Measurements from ENCODE around the gene VPS18. TPM values are rescaled to one million over a fixed set of nuclear protein-coding genes. Genes with fewer than 3 reads are reported as not detected.
A peak's percentile ranks its signal among the peaks of the same experiment; 100 is the strongest.

The VPS18 gene
- total and polyA plus RNA-seq, 4 donors: 3.4 to 15.3 (median 10.3) TPM

DNA sequence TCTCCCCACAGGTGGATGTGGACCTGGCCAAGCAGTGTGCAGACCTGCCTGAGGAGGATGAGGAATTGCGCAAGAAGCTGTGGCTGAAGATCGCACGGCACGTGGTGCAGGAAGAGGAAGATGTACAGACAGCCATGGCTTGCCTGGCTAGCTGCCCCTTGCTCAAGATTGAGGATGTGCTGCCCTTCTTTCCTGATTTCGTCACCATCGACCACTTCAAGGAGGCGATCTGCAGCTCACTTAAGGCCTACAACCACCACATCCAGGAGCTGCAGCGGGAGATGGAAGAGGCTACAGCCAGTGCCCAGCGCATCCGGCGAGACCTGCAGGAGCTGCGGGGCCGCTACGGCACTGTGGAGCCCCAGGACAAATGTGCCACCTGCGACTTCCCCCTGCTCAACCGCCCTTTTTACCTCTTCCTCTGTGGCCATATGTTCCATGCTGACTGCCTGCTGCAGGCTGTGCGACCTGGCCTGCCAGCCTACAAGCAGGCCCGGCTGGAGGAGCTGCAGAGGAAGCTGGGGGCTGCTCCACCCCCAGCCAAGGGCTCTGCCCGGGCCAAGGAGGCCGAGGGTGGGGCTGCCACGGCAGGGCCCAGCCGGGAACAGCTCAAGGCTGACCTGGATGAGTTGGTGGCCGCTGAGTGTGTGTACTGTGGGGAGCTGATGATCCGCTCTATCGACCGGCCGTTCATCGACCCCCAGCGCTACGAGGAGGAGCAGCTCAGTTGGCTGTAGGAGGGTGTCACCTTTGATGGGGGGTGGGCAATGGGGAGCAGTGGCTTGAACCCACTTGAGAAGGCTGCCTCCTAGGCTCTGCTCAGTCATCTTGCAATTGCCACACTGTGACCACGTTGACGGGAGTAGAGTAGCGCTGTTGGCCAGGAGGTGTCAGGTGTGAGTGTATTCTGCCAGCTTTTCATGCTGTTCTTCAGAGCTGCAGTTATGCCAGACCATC, 8.6 kb downstream of the VPS18 start:
- H3K27ac ChIP-seq (ENCODE audit: low read depth in 1 of 2, low read length in 2 of 2): no peak overlapping the region
- no peaks in the 10 kb centered on the region for H3K27me3 ChIP-seq (ENCODE audit: control insufficient read depth in 4 of 4, insufficient read depth in 4 of 4, low read length in 3 of 4)
- H3K9me3 ChIP-seq (ENCODE audit: control insufficient read depth in 4 of 4, low read length in 3 of 4): no peaks in the 10 kb centered on the region
- H3K9ac ChIP-seq (ENCODE audit: low read depth in 1 of 2, low read length in 2 of 2): no peak overlapping the region
- TF ChIP-seq GABPA (IDR thresholded peaks at IDR 0.05 in 1 of 2, conservative IDR thresholded peaks at IDR 0.05 in 1 of 2): no peak
- 77% methylated on average over 33 of the region's 33 CpGs for WGBS
- no peak overlapping the region for H3K4me3 ChIP-seq (ENCODE audit: low read depth in 1 of 3, low read length in 3 of 3)
- DNase-seq (ENCODE audit: low spot score): no peak
- H3K36me3 ChIP-seq (ENCODE audit: control insufficient read depth in 4 of 4, insufficient read depth in 3 of 4, low read depth in 1 of 4, low read length in 3 of 4): peaks cover 12 to 40% (median 19%) of the 10 kb centered on the region in 4 donors
- H3K4me1 ChIP-seq (ENCODE audit: control insufficient read depth in 4 of 4, insufficient read depth in 4 of 4, low read length in 3 of 4): peaks cover 15 to 45% (median 35%) of the 10 kb centered on the region in 4 donors

DNA sequence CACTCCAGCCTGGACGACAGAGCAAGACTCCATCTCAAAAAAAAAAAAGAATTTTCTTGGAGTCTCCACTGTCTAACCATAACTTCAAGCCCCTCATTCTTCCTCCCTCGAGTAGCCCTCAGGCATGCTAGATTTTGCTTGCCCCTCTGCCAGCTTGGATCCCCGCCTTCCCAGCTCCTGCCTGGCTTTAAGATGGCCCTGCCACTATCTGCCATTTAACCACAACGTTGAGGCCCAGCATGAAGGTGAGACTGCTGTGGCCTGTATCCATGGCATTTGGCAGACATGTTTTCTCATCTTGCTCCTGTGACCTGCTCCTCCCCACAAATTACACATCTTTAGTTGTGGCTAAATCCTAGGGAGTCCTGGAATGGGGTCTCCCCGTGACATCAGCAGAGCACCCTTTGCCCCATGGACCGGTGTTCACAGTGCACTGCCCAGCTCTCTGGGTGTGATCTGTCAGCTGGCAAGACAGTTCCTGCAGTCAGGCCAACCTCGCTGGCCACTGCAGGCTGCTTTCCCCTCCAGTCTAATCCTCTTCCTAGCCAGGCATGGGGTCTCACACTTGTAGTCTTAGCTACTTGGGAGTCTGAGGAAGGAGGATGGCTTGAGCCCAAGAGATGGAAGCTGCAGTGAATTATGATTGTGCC, 10.4 kb downstream of the VPS18 start:
- no peaks in the 10 kb centered on the region for H3K27me3 ChIP-seq (ENCODE audit: control insufficient read depth in 4 of 4, insufficient read depth in 4 of 4, low read length in 3 of 4)
- H3K9me3 ChIP-seq (ENCODE audit: control insufficient read depth in 4 of 4, low read length in 3 of 4): no peaks in the 10 kb centered on the region
- WGBS: 44% methylated on average over 7 of the region's 7 CpGs
- H3K36me3 ChIP-seq (ENCODE audit: control insufficient read depth in 4 of 4, insufficient read depth in 3 of 4, low read depth in 1 of 4, low read length in 3 of 4): peaks cover 5 to 27% (median 13%) of the 10 kb centered on the region in 4 donors
- TF ChIP-seq HNF4A (conservative IDR thresholded peaks at IDR 0.05) (peak; percentile 67 to 80), JUND (IDR thresholded peaks at IDR 0.05) (no peak), RXRA (IDR thresholded peaks at IDR 0.05) (peak in 1 of 2 donors; percentile 34)
- peaks cover 26 to 63% (median 52%) of the 10 kb centered on the region in 4 donors for H3K4me1 ChIP-seq (ENCODE audit: control insufficient read depth in 4 of 4, insufficient read depth in 4 of 4, low read length in 3 of 4)
- no peak overlapping the region for H3K9ac ChIP-seq (ENCODE audit: low read depth in 1 of 2, low read length in 2 of 2)
- peak overlapping the region in 1 of 2 donors; percentile 45 for H3K27ac ChIP-seq (ENCODE audit: low read depth in 1 of 2, low read length in 2 of 2)
- DNase-seq (ENCODE audit: low spot score): no peak
- H3K4me3 ChIP-seq (ENCODE audit: low read depth in 1 of 3, low read length in 3 of 3): no peak overlapping the region

DNA sequence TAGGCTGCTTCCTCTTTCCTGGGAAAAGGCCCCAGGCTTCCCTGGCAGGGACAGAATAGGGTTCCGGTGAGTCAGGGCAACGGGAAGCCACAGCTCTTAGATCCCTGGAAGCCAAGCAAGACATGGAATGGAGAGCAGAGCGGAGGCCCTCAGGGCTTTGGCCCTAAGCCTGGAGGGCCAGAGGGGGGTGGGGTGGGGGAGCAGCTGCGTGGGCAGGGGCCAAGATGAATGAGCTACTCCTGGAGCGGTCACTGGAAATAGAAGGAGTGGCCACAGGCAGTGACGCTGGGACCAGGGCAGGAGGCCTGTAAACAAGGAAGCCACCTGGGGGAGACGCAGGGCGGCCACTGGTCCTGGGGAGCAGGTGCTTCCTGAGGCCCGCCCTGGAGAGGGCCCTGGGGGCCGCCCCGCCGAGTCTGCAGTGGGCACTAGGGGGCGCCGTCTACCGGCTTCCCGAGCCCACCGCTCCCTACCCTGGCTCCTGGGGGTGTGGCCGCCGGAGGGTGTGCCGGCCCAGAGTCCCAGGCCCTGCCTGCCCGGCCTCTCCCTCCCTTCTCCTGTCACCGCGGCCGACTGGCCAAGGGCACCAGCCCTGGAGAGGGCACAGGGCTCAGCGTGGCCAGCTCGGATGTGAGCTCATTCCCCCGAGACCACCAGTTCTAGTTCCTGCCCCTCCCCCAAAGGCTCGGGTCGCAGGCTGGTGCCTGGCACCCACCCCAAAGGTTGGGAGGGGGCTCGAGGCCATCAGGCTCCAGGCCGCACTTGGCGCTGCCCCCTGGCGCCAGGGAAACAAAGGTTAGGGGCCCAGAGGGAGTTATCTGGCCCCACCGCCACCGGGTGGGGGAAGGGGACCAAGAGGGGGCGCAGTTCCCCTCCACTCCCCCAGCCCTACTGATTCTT, 12.1 kb downstream of the VPS18 start:
- Histone ChIP-seq H3K36me3 (ENCODE audit: control insufficient read depth in 4 of 4, insufficient read depth in 3 of 4, low read depth in 1 of 4, low read length in 3 of 4) (peaks cover 0 to 14% (median 6%) of the 10 kb centered on the region in 4 donors), H3K9me3 (ENCODE audit: control insufficient read depth in 4 of 4, low read length in 3 of 4) (no peaks in the 10 kb centered on the region), H3K9ac (ENCODE audit: low read depth in 1 of 2, low read length in 2 of 2) (peak overlapping the region; percentile 53 to 73), H3K4me3 (ENCODE audit: low read depth in 1 of 3, low read length in 3 of 3) (peak overlapping the region in 2 of 3 donors; percentile 24 to 42), H3K27ac (ENCODE audit: low read depth in 1 of 2, low read length in 2 of 2) (peak overlapping the region; percentile 96), H3K27me3 (ENCODE audit: control insufficient read depth in 4 of 4, insufficient read depth in 4 of 4, low read length in 3 of 4) (no peaks in the 10 kb centered on the region), H3K4me1 (ENCODE audit: control insufficient read depth in 4 of 4, insufficient read depth in 4 of 4, low read length in 3 of 4) (peaks cover 32 to 78% (median 69%) of the 10 kb centered on the region in 4 donors)
- DNase-seq (ENCODE audit: low spot score): peak; percentile 87
- WGBS: 3% methylated on average over 36 of the region's 36 CpGs
- TF ChIP-seq HNF4A (conservative IDR thresholded peaks at IDR 0.05) (peak in 1 of 2 donors; percentile 2), EGR1 (IDR thresholded peaks at IDR 0.05; ENCODE audit: low read depth in 2 of 2) (peak in 1 of 2 donors; percentile 71), RAD21 (IDR thresholded peaks at IDR 0.05) (peak; percentile 80 to 89), YY1 (IDR thresholded peaks at IDR 0.05) (peak; percentile 48), NR2F2 (IDR thresholded peaks at IDR 0.05) (peak; percentile 64), FOXA2 (IDR thresholded peaks at IDR 0.05) (no peak), FOXA1 (IDR thresholded peaks at IDR 0.05) (peak; percentile 10), TAF1 (conservative IDR thresholded peaks at IDR 0.05) (no peak), SP1 (IDR thresholded peaks at IDR 0.05) (peak; percentile 21), GABPA (IDR thresholded peaks at IDR 0.05 in 1 of 2, conservative IDR thresholded peaks at IDR 0.05 in 1 of 2) (no peak), HNF4G (IDR thresholded peaks at IDR 0.05) (no peak), RXRA (IDR thresholded peaks at IDR 0.05) (peak; percentile 9 to 43), JUND (IDR thresholded peaks at IDR 0.05) (no peak)
- TF ChIP-seq, protein P1, sequence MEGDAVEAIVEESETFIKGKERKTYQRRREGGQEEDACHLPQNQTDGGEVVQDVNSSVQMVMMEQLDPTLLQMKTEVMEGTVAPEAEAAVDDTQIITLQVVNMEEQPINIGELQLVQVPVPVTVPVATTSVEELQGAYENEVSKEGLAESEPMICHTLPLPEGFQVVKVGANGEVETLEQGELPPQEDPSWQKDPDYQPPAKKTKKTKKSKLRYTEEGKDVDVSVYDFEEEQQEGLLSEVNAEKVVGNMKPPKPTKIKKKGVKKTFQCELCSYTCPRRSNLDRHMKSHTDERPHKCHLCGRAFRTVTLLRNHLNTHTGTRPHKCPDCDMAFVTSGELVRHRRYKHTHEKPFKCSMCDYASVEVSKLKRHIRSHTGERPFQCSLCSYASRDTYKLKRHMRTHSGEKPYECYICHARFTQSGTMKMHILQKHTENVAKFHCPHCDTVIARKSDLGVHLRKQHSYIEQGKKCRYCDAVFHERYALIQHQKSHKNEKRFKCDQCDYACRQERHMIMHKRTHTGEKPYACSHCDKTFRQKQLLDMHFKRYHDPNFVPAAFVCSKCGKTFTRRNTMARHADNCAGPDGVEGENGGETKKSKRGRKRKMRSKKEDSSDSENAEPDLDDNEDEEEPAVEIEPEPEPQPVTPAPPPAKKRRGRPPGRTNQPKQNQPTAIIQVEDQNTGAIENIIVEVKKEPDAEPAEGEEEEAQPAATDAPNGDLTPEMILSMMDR (IDR thresholded peaks at IDR 0.05; ENCODE audit: low read depth, low read length, missing input control): peak; percentile 81
- TF ChIP-seq, protein P2, sequence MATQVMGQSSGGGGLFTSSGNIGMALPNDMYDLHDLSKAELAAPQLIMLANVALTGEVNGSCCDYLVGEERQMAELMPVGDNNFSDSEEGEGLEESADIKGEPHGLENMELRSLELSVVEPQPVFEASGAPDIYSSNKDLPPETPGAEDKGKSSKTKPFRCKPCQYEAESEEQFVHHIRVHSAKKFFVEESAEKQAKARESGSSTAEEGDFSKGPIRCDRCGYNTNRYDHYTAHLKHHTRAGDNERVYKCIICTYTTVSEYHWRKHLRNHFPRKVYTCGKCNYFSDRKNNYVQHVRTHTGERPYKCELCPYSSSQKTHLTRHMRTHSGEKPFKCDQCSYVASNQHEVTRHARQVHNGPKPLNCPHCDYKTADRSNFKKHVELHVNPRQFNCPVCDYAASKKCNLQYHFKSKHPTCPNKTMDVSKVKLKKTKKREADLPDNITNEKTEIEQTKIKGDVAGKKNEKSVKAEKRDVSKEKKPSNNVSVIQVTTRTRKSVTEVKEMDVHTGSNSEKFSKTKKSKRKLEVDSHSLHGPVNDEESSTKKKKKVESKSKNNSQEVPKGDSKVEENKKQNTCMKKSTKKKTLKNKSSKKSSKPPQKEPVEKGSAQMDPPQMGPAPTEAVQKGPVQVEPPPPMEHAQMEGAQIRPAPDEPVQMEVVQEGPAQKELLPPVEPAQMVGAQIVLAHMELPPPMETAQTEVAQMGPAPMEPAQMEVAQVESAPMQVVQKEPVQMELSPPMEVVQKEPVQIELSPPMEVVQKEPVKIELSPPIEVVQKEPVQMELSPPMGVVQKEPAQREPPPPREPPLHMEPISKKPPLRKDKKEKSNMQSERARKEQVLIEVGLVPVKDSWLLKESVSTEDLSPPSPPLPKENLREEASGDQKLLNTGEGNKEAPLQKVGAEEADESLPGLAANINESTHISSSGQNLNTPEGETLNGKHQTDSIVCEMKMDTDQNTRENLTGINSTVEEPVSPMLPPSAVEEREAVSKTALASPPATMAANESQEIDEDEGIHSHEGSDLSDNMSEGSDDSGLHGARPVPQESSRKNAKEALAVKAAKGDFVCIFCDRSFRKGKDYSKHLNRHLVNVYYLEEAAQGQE (IDR thresholded peaks at IDR 0.05): peak; percentile 15
- TF ChIP-seq, protein P3, sequence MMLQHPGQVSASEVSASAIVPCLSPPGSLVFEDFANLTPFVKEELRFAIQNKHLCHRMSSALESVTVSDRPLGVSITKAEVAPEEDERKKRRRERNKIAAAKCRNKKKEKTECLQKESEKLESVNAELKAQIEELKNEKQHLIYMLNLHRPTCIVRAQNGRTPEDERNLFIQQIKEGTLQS (IDR thresholded peaks at IDR 0.05): no peak
- TF ChIP-seq, protein P4, sequence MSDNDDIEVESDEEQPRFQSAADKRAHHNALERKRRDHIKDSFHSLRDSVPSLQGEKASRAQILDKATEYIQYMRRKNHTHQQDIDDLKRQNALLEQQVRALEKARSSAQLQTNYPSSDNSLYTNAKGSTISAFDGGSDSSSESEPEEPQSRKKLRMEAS (IDR thresholded peaks at IDR 0.05): peak; percentile 74

All from liver (tissue), 9 donors.